GM12872 (cell line): ENCODE data around the gene SUGCT.

ENCODE experiments used
- TF ChIP-seq, protein P1 (sequence below): IDR thresholded peaks from 3 replicates; pipeline ENCODE4 v1.5.1; 2011; ENCODE audit warnings: low read depth, mild to moderate bottlenecking, low read length, moderate library complexity; ENCODE audit not compliant: insufficient read depth

The SUGCT gene

DNA sequence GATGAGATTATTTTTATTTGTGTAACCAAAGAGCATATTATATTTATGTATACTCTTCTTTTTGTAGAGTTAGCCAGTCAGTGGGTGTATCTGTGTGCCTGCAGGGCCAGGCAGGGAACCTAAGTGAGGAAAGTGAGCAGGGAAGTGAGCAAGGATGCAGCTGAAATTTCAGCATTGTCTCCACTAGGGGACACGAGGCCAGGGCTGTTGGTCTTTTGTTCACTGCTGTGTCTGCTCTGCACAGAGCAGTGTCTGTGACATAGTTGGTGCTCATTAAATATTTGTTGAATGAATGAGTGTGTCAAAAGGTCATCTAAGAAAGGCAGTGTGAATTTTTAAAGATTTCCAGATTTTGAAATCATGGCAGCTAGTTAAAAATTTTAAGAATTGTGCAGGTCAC is 51.8 kb downstream of the SUGCT start:
- TF ChIP-seq, protein P1, sequence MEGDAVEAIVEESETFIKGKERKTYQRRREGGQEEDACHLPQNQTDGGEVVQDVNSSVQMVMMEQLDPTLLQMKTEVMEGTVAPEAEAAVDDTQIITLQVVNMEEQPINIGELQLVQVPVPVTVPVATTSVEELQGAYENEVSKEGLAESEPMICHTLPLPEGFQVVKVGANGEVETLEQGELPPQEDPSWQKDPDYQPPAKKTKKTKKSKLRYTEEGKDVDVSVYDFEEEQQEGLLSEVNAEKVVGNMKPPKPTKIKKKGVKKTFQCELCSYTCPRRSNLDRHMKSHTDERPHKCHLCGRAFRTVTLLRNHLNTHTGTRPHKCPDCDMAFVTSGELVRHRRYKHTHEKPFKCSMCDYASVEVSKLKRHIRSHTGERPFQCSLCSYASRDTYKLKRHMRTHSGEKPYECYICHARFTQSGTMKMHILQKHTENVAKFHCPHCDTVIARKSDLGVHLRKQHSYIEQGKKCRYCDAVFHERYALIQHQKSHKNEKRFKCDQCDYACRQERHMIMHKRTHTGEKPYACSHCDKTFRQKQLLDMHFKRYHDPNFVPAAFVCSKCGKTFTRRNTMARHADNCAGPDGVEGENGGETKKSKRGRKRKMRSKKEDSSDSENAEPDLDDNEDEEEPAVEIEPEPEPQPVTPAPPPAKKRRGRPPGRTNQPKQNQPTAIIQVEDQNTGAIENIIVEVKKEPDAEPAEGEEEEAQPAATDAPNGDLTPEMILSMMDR, result peak; percentile 18; the same call in 1 of the 3 replicates

DNA sequence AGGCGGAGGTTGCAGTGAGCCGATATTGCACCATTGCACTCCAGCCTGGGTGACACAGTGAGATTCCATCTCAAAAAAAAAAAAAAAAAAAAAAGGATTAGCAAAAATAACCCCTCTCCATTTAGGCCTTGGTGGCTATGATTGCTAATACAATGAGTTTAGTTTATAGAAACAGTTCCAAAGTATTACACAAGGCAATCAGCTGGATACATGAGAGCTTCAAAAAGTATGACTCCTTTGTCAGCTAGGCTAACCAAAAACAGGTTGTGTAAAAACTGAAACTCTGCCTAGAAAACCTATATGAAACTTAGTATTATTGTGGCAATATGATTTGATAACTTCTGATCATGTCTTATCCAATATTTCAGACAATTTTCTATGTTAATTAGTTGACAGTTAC is 57.2 kb downstream of the SUGCT start:
- TF ChIP-seq, protein P1, result no peak

DNA sequence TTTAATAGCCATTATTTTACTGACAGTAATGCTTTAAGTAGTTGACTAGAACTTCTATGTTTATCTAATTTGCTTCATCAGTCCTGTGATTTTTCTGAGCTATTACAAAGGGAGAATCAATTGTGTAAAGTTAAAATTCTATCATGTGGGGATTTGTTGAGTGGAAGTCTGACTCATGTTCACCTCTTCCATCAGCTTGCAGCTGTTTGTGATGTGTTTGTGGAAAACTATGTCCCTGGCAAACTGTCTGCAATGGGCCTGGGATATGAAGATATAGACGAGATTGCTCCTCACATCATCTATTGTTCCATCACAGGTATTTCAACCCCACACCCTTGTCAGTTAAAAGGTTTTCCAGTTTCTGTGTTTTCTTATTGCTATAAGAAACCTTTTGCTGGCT is 59.9 kb downstream of the SUGCT start:
- TF ChIP-seq, protein P1, result no peak

DNA sequence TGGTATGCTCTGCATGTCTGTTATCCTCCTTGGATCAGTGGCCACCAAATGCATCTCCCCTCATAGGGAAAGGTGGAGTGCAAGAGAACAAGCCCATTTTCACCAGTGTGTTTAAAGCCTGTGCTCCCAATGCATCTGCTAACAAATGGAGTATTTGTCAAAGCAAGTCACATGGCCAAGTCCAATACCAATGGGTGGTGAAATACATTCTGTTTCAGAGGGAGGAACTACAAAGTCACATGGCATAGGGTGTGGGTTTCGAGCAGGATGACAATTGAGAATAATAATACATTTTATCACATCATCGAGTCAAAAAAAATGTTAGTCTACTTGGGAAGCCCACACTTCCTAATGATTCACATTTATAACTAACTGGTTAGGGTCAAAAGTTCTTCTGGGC is 62.7 kb downstream of the SUGCT start:
- TF ChIP-seq, protein P1, result no peak

DNA sequence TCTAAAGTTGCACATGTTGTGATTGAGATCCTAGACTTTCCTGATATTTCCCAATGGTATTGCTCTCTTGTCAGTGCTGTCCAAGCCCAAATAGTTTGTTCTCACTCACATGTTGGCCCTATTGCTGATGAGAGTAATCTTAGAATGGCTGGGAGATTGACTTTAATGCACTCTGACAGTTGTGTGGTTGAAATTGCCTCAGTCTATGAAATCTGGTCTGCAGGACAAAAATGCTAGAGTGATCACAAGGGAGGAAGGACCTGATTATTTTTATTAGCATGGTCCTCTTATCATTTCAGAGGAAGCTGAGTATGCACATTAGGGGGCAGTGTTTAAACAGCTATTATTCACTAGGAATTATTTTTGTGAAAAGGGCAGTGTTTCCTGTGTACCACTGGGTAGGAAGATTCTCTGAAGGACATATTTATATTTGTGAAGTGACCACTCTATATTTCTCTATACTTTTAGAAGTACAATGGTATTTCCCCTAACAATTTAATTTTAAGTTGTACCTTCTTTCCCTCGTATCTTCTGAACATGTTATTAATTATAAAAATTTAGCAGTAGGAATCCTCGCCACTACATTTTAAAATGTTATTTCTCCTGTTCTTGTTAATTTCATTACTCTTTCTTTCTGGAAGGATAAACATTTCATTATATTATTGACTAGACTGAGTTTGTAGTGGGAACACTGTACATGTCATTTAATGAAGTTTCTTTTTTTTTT is 64.4 kb downstream of the SUGCT start:
- TF ChIP-seq, protein P1, result peak; percentile 18; the same call in 1 of the 3 replicates

DNA sequence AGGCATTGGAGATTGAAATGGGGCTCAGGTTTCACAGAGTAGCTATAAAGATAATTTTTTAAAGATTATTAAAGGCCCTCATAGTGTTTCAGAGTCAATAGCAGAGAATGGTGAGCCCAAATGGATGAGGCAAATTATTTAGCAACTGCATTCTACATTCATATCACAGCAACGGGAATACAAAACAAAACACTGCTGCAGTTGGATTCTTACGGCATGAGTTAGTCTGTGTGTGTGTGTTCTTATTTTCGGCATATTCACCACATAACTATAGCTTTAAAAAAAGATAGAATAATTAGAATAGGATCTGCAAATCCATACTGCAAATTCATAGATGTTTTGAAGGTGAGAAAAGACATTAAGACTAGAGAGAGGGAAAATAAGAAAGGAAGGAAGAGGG is 66.0 kb downstream of the SUGCT start:
- TF ChIP-seq, protein P1, result no peak

DNA sequence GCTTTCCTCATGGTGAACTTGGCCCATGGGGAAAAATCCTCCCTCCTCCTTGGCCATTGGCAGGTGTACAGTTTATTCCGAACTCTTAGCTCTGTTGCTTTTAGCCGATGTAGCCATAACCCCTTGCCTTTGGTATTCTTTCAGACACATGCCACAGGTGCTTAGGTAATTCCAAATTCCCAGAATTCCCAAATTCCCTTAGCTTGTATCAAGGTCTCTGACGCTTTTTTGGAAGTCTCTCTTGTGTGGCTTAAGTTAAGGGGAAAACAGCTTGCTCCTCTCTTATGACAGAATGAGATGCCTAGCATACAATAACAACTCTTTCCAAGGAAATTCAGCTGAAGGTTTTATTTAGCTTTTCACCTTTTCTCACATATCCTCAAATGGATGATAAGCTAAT is 68.0 kb downstream of the SUGCT start:
- TF ChIP-seq, protein P1, result no peak
